AG04449 (cell line): ENCODE results near the gene CLN3.

Experiments used
- CTCF ChIA-PET: fragments of 350-600 bp; formaldehyde crosslinking; extraction: SDS; loops from one replicate; lab custom pipeline; 2021; ENCODE audit warnings: antibody characterized with exemption; lab: Yijun Ruan, JAX
- POLR2A ChIA-PET: fragments of 400-600, 350-600 bp; formaldehyde crosslinking; extraction: SDS; loops from one replicate; lab custom pipeline; 2020; ENCODE audit warnings: antibody characterized with exemption, inconsistent platforms; lab: Yijun Ruan, JAX
- DNase-seq: peaks from one replicate; pipeline ENCODE4 v3.0.0-alpha.2; 2010; ENCODE audit warnings: low read depth, low spot score
- H3K4me3 ChIP-seq: 2 replicates; pipeline ENCODE4 v1.5.1; 2011; ENCODE audit warnings: low read depth, mild to moderate bottlenecking, control low read depth, low read length
- CTCF ChIP-seq: IDR thresholded peaks from one replicate; pipeline ENCODE4 v1.5.1; 2011; ENCODE audit warnings: mild to moderate bottlenecking, moderate library complexity, low read length, control low read depth, inconsistent platforms; ENCODE audit not compliant: insufficient read depth; ENCODE audit errors: missing control alignments

Gene CLN3

GRCh38 chr16:28499854-28500253 is 8.0 kb upstream of the CLN3 start:
- TF ChIP-seq CTCF = no peak
- no peak for DNase-seq
- POLR2A ChIA-PET = no interaction called here
- no peak overlapping the region for H3K4me3 ChIP-seq
- CTCF ChIA-PET = no interaction called here

GRCh38 chr16:28498666-28499381 is 7.0 kb upstream of the CLN3 start:
- no peak overlapping the region for H3K4me3 ChIP-seq
- POLR2A ChIA-PET = no interaction called here
- no peak for DNase-seq
- no peak for TF ChIP-seq CTCF
- CTCF ChIA-PET = no interaction called here

- no peak overlapping the region for H3K4me3 ChIP-seq
- DNase-seq = no peak
- ChIA-PET POLR2A (no interaction called here), CTCF (no interaction called here)
- TF ChIP-seq CTCF = no peak
These were observed 6.2 kb upstream of the CLN3 start for GRCh38 chr16:28497861-28498599.

- no peak for DNase-seq
- TF ChIP-seq CTCF = no peak
- POLR2A ChIA-PET = no interaction called here
- H3K4me3 ChIP-seq = no peak overlapping the region
- CTCF ChIA-PET = no interaction called here
These were observed 5.5 kb upstream of the CLN3 start for GRCh38 chr16:28497386-28497785.

GRCh38 chr16:28496844-28497243 is 5.0 kb upstream of the CLN3 start:
- no peak for TF ChIP-seq CTCF
- H3K4me3 ChIP-seq = no peak overlapping the region
- POLR2A ChIA-PET = no interaction called here
- CTCF ChIA-PET = no interaction called here
- no peak for DNase-seq
